Liver (tissue), 9 donors: ENCODE results near the gene SEMA6D. TPM values are rescaled to one million over a fixed set of nuclear protein-coding genes. Genes with fewer than 3 reads are reported as not detected.

Source experiments
- DNase-seq: peaks from one replicate; pipeline ENCODE4 v3.0.0-alpha.2; 2017; ENCODE audit warnings: low spot score
- H3K27ac ChIP-seq, 2 donors: one replicate each; pipeline ENCODE4 v1.7.0; 2013; ENCODE audit warnings: inconsistent platforms in 2 of 2, low read length in 2 of 2, control low read depth in 1 of 2, low read depth in 1 of 2, mild to moderate bottlenecking in 1 of 2
- H3K27me3 ChIP-seq, 4 donors: one replicate each; pipeline versions ENCODE4 v1.6.1 to v1.7.0; 2013; ENCODE audit warnings: low read length in 3 of 4, inconsistent platforms in 1 of 4, mild to moderate bottlenecking in 1 of 4, moderate library complexity in 1 of 4; ENCODE audit not compliant: control insufficient read depth in 4 of 4, insufficient read depth in 4 of 4
- H3K36me3 ChIP-seq, 4 donors: one replicate each; pipeline versions ENCODE4 v1.6.1 to v1.7.0; 2013; ENCODE audit warnings: low read length in 3 of 4, mild to moderate bottlenecking in 3 of 4, low read depth in 1 of 4, moderate library complexity in 1 of 4; ENCODE audit not compliant: control insufficient read depth in 4 of 4, insufficient read depth in 3 of 4
- H3K4me1 ChIP-seq, 4 donors: one replicate each; pipeline versions ENCODE4 v1.6.1 to v1.7.0; 2013; ENCODE audit warnings: low read length in 3 of 4, mild to moderate bottlenecking in 3 of 4, moderate library complexity in 1 of 4; ENCODE audit not compliant: control insufficient read depth in 4 of 4, insufficient read depth in 4 of 4
- H3K4me3 ChIP-seq, 3 donors: one replicate each; pipeline versions ENCODE4 v1.6.1 to v1.7.0; 2013; ENCODE audit warnings: low read length in 3 of 3, control low read depth in 1 of 3, low read depth in 1 of 3, mild to moderate bottlenecking in 1 of 3
- H3K9ac ChIP-seq, 2 donors: one replicate each; pipeline ENCODE4 v1.7.0; 2013; ENCODE audit warnings: low read length in 2 of 2, mild to moderate bottlenecking in 2 of 2, moderate library complexity in 2 of 2, control low read depth in 1 of 2, low read depth in 1 of 2
- H3K9me3 ChIP-seq, 4 donors: one replicate each; pipeline versions ENCODE4 v1.6.1 to v1.7.0; 2013; ENCODE audit warnings: low read length in 3 of 4; ENCODE audit not compliant: control insufficient read depth in 4 of 4
- EGR1 ChIP-seq, 2 donors: IDR thresholded peaks; 2 replicates each; pipeline ENCODE4 v1.6.1; 2016 to 2018; ENCODE audit warnings: antibody characterized with exemption in 2 of 2, low read depth in 2 of 2
- FOXA1 ChIP-seq: IDR thresholded peaks from 2 replicates; pipeline ENCODE4 v1.6.1; 2016; ENCODE audit warnings: antibody characterized with exemption
- FOXA2 ChIP-seq: IDR thresholded peaks from 2 replicates; pipeline ENCODE4 v1.6.1; 2016; ENCODE audit warnings: antibody characterized with exemption
- GABPA ChIP-seq, 2 donors: IDR thresholded peaks in 1 of 2; conservative IDR thresholded peaks in 1 of 2; 2 replicates each; pipeline ENCODE4 v1.6.1; 2016; ENCODE audit warnings: antibody characterized with exemption in 2 of 2, mild to moderate bottlenecking in 1 of 2, moderate library complexity in 1 of 2
- HNF4A ChIP-seq, 2 donors: conservative IDR thresholded peaks; 2 replicates each; pipeline ENCODE4 v1.6.1; 2016; ENCODE audit warnings: antibody characterized with exemption in 2 of 2, mild to moderate bottlenecking in 2 of 2
- HNF4G ChIP-seq: IDR thresholded peaks from 2 replicates; pipeline ENCODE4 v1.6.1; 2016; ENCODE audit warnings: antibody characterized with exemption
- JUND ChIP-seq, 2 donors: IDR thresholded peaks; 2 replicates each; pipeline ENCODE4 v1.6.1; 2016; ENCODE audit warnings: antibody characterized with exemption in 2 of 2
- MAX ChIP-seq: IDR thresholded peaks from 2 replicates; pipeline ENCODE4 v1.6.1; 2016; ENCODE audit warnings: antibody characterized with exemption
- NR2F2 ChIP-seq: IDR thresholded peaks from 2 replicates; pipeline ENCODE4 v1.6.1; 2016; ENCODE audit warnings: antibody characterized with exemption
- RAD21 ChIP-seq, 2 donors: IDR thresholded peaks; 2 replicates each; pipeline ENCODE4 v1.6.1; 2016; ENCODE audit warnings: antibody characterized with exemption in 2 of 2, mild to moderate bottlenecking in 2 of 2
- REST ChIP-seq: IDR thresholded peaks from 2 replicates; pipeline ENCODE4 v1.6.1; 2016; ENCODE audit warnings: antibody characterized with exemption, mild to moderate bottlenecking
- RXRA ChIP-seq, 2 donors: IDR thresholded peaks; 2 replicates each; pipeline ENCODE4 v1.6.1; 2017 to 2018; ENCODE audit warnings: antibody characterized with exemption in 2 of 2, mild to moderate bottlenecking in 1 of 2
- SP1 ChIP-seq: IDR thresholded peaks from 2 replicates; pipeline ENCODE4 v1.6.1; 2018; ENCODE audit warnings: antibody characterized with exemption, mild to moderate bottlenecking
- TAF1 ChIP-seq: conservative IDR thresholded peaks from 2 replicates; pipeline ENCODE4 v1.6.1; 2016; ENCODE audit warnings: antibody characterized with exemption, mild to moderate bottlenecking
- YY1 ChIP-seq: IDR thresholded peaks from 2 replicates; pipeline ENCODE4 v1.6.1; 2016; ENCODE audit warnings: antibody characterized with exemption, mild to moderate bottlenecking
- WGBS: extraction: QIAGEN DNeasy Blood & Tissue Kit; methylation state at CpG from one replicate; pipeline ENCODE4 v1.1.7; 2013; 5-methylcytosine and 5-hydroxymethylcytosine counted together
- polyA plus RNA-seq, 2 donors: library from polyadenylated mRNA; stranded (reverse) in 1 of 2; unstranded in 1 of 2; fragments of 200-250 nt in 1 of 2; fragments of >200 nt in 1 of 2; fragmentation: Nextera tagmentation in 1 of 2; extraction: Ambion mirVana in 1 of 2; gene quantifications; one replicate each; pipeline versions ENCODE4 v1.2.1 to v1.2.3, GENCODE V29; 2013 to 2015
- total RNA-seq, 2 donors: library from RNA; depleted of rRNA; stranded (reverse); fragments of >200 nt; gene quantifications; one replicate each; pipeline ENCODE4 v1.2.3, GENCODE V29; 2014
- TF ChIP-seq, protein P1 (sequence below): fragments of 150-350 bp; IDR thresholded peaks from 2 replicates; pipeline ENCODE4 v1.5.1; 2017; ENCODE audit warnings: improper control_type of control experiment, low read depth, low read length; ENCODE audit not compliant: missing input control
- TF ChIP-seq, protein P2 (sequence below): IDR thresholded peaks from 2 replicates; pipeline ENCODE4 v1.6.1; 2016; ENCODE audit warnings: antibody characterized with exemption
- TF ChIP-seq, protein P3 (sequence below): IDR thresholded peaks from 2 replicates; pipeline ENCODE4 v1.6.1; 2016; ENCODE audit warnings: antibody characterized with exemption
- donor health status: healthy.
- donor health status: healthy.
- donor health status: healthy.
- donor health status: healthy.
- donor health status: healthy.

Gene SEMA6D
- total and polyA plus RNA-seq, 4 donors: 1.0 to 4.5 (median 3.1) TPM

GRCh38 chr15:47725051-47725450 is 7.7 kb downstream of the SEMA6D start:
- no peak for DNase-seq
- Histone ChIP-seq H3K27ac (no peak overlapping the region), H3K4me3 (no peak overlapping the region), H3K9me3 (no peaks in the 10 kb centered on the region), H3K4me1 (peaks cover 0 to 1% (median 0%) of the 10 kb centered on the region in 4 donors), H3K9ac (no peak overlapping the region), H3K36me3 (no peaks in the 10 kb centered on the region), H3K27me3 (peaks cover 0 to 3% (median under 1%) of the 10 kb centered on the region in 4 donors)
- no peak for TF ChIP-seq HNF4A (conservative IDR thresholded peaks at IDR 0.05)
- no peak for TF ChIP-seq NR2F2
- TF ChIP-seq, protein P1, sequence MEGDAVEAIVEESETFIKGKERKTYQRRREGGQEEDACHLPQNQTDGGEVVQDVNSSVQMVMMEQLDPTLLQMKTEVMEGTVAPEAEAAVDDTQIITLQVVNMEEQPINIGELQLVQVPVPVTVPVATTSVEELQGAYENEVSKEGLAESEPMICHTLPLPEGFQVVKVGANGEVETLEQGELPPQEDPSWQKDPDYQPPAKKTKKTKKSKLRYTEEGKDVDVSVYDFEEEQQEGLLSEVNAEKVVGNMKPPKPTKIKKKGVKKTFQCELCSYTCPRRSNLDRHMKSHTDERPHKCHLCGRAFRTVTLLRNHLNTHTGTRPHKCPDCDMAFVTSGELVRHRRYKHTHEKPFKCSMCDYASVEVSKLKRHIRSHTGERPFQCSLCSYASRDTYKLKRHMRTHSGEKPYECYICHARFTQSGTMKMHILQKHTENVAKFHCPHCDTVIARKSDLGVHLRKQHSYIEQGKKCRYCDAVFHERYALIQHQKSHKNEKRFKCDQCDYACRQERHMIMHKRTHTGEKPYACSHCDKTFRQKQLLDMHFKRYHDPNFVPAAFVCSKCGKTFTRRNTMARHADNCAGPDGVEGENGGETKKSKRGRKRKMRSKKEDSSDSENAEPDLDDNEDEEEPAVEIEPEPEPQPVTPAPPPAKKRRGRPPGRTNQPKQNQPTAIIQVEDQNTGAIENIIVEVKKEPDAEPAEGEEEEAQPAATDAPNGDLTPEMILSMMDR: no peak
- no peak for TF ChIP-seq GABPA (IDR thresholded peaks at IDR 0.05 in 1 of 2, conservative IDR thresholded peaks at IDR 0.05 in 1 of 2)
- no peak for TF ChIP-seq HNF4G
- TF ChIP-seq JUND (IDR thresholded peaks at IDR 0.05): no peak
- TF ChIP-seq YY1: no peak
- TF ChIP-seq, protein P2, sequence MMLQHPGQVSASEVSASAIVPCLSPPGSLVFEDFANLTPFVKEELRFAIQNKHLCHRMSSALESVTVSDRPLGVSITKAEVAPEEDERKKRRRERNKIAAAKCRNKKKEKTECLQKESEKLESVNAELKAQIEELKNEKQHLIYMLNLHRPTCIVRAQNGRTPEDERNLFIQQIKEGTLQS: no peak
- TF ChIP-seq, protein P3, sequence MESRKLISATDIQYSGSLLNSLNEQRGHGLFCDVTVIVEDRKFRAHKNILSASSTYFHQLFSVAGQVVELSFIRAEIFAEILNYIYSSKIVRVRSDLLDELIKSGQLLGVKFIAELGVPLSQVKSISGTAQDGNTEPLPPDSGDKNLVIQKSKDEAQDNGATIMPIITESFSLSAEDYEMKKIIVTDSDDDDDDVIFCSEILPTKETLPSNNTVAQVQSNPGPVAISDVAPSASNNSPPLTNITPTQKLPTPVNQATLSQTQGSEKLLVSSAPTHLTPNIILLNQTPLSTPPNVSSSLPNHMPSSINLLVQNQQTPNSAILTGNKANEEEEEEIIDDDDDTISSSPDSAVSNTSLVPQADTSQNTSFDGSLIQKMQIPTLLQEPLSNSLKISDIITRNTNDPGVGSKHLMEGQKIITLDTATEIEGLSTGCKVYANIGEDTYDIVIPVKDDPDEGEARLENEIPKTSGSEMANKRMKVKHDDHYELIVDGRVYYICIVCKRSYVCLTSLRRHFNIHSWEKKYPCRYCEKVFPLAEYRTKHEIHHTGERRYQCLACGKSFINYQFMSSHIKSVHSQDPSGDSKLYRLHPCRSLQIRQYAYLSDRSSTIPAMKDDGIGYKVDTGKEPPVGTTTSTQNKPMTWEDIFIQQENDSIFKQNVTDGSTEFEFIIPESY: no peak
- TF ChIP-seq TAF1: no peak
- TF ChIP-seq FOXA2: no peak
- no peak for TF ChIP-seq REST
- no peak for TF ChIP-seq RXRA (IDR thresholded peaks at IDR 0.05)
- TF ChIP-seq EGR1 (IDR thresholded peaks at IDR 0.05; ENCODE audit: low read depth in 2 of 2): no peak
- TF ChIP-seq SP1: no peak
- no peak for TF ChIP-seq RAD21 (IDR thresholded peaks at IDR 0.05)
- no peak for TF ChIP-seq FOXA1
- TF ChIP-seq MAX: no peak
- whole genome bisulfite sequencing: 75% methylated on average over 4 of the region's 4 CpGs
